A673 (cell line): ENCODE results near the gene MDGA2. TPM values are rescaled to one million over a fixed set of nuclear protein-coding genes. Genes with fewer than 3 reads are reported as not detected.

Experiments used
- BruUV-seq: library from RNA; stranded (reverse); fragments of 400-500 nt; replicated peaks from 2 replicates; lab custom pipeline; 2021; lab: Mats Ljungman, UMichigan
- CTCF ChIA-PET: fragments of 300-600 bp; sonication (Branson Sonifier 250); formaldehyde crosslinking; loops from one replicate; lab custom pipeline; 2022; ENCODE audit warnings: antibody characterized with exemption; lab: Charles Lee
- POLR2A ChIA-PET: fragments of 300-600 bp; sonication (Branson Sonifier 250); formaldehyde crosslinking; loops from one replicate; lab custom pipeline; 2022; ENCODE audit warnings: antibody characterized with exemption; ENCODE audit not compliant: low non-redundant PET; lab: Charles Lee
- DNase-seq: peaks from one replicate; pipeline ENCODE4 v3.0.0-alpha.2; 2015; ENCODE audit warnings: low spot score
- H3K27ac ChIP-seq: fragments of 200-600 bp; sonication (generic); 2 replicates; pipeline ENCODE4 v1.5.1; 2016; ENCODE audit warnings: mixed run types, low read depth, mild to moderate bottlenecking, mixed read lengths, antibody characterized with exemption, low read length; ENCODE audit not compliant: poor library complexity, severe bottlenecking
- H3K27me3 ChIP-seq: fragments of 200-600 bp; sonication (generic); replicated peaks from 2 replicates; pipeline ENCODE4 v1.6.1; 2017; ENCODE audit warnings: mixed run types, low read depth, mild to moderate bottlenecking, mixed read lengths, antibody characterized with exemption, low read length; ENCODE audit not compliant: insufficient read depth, poor library complexity
- H3K36me3 ChIP-seq: fragments of 200-600 bp; sonication (generic); 2 replicates; pipeline ENCODE4 v1.6.1; 2016; ENCODE audit warnings: mixed run types, mild to moderate bottlenecking, mixed read lengths, antibody characterized with exemption, low read length; ENCODE audit not compliant: insufficient read depth, poor library complexity, severe bottlenecking
- H3K4me1 ChIP-seq: fragments of 200-600 bp; sonication (generic); 2 replicates; pipeline ENCODE4 v1.6.1; 2017; ENCODE audit warnings: mixed run types, mild to moderate bottlenecking, mixed read lengths, antibody characterized with exemption, low read length; ENCODE audit not compliant: insufficient read depth, poor library complexity, severe bottlenecking
- H3K4me3 ChIP-seq: fragments of 200-600 bp; sonication (generic); 2 replicates; pipeline ENCODE4 v1.5.1; 2016; ENCODE audit warnings: low read depth, mixed run types, mild to moderate bottlenecking, mixed read lengths, low read length; ENCODE audit not compliant: poor library complexity, severe bottlenecking
- H3K9me3 ChIP-seq: fragments of 200-600 bp; sonication (generic); 2 replicates; pipeline ENCODE4 v1.6.1; 2016; ENCODE audit warnings: mixed run types, low read depth, mild to moderate bottlenecking, mixed read lengths, antibody characterized with exemption, low read length; ENCODE audit not compliant: poor library complexity, severe bottlenecking
- CTCF ChIP-seq: fragments of 300-800, 200-600 bp; sonication (generic); conservative IDR thresholded peaks from 2 replicates; pipeline ENCODE4 v1.5.1; 2017; ENCODE audit warnings: low read depth, mild to moderate bottlenecking, antibody characterized with exemption, low read length, moderate library complexity, mixed read lengths
- EZH2 ChIP-seq: fragments of 200-600 bp; sonication (generic); IDR thresholded peaks from 2 replicates; pipeline ENCODE4 v1.6.1; 2017; ENCODE audit warnings: borderline replicate concordance, low read depth, mild to moderate bottlenecking, mixed read lengths, antibody characterized with exemption, low read length; ENCODE audit not compliant: poor library complexity, severe bottlenecking
- intact Hi-C: fragments of 100-400 bp; cut with micrococcal nuclease; formaldehyde crosslinking; loops from one replicate; pipeline ENCODE4 v1.10.0; 2022; ENCODE audit not compliant: unreplicated experiment
- total RNA-seq: library from RNA; stranded (reverse); gene quantifications from 2 replicates; pipeline ENCODE4 v1.2.3, GENCODE V29; 2021

Gene MDGA2
- total RNA-seq, 1 experiment from 2014 or later, result not detected

DNA sequence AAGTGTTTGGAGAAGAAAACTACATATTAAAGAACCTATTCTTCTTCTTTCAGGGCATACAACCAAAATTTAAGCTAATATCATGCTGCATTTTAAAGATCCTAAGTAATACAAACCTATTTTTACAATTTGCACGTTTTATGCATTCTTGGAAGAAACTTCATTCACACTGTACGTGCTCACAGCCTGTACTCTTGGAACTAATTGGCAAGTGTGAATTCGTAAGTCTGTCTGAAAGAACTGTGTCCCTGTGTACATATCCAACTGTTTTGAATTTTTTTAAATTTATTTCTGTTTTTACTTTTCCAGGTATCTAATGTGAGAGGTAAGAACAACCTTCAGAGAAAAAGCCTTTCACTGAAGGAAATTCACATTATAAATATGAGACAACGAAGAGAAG, 347.0 kb downstream of the MDGA2 start:
- H3K9me3 ChIP-seq, result no peaks in the 10 kb centered on the region
- intact Hi-C loops, result no loop called here
- no peak overlapping the region for H3K27ac ChIP-seq
- CTCF ChIA-PET, result no interaction called here
- no peaks in the 10 kb centered on the region for H3K4me1 ChIP-seq
- TF ChIP-seq EZH2 (no peak), CTCF (no peak)
- no peak for DNase-seq
- no TSS peak for BruUV-seq
- H3K4me3 ChIP-seq, result no peak overlapping the region
- POLR2A ChIA-PET, result no interaction called here
- H3K36me3 ChIP-seq, result no peaks in the 10 kb centered on the region
- peaks cover 14% of the 10 kb centered on the region for H3K27me3 ChIP-seq

GRCh38 chr14:47327336-47327735, 348.1 kb downstream of the MDGA2 start:
- Histone ChIP-seq H3K27me3 (peaks cover 14% of the 10 kb centered on the region), H3K9me3 (no peaks in the 10 kb centered on the region), H3K4me3 (no peak overlapping the region), H3K27ac (no peak overlapping the region), H3K4me1 (no peaks in the 10 kb centered on the region), H3K36me3 (no peaks in the 10 kb centered on the region)
- ChIA-PET POLR2A (no interaction called here), CTCF (no interaction called here)
- BruUV-seq, result no TSS peak
- TF ChIP-seq EZH2 (no peak), CTCF (no peak)
- intact Hi-C loops, result no loop called here
- no peak for DNase-seq

DNA sequence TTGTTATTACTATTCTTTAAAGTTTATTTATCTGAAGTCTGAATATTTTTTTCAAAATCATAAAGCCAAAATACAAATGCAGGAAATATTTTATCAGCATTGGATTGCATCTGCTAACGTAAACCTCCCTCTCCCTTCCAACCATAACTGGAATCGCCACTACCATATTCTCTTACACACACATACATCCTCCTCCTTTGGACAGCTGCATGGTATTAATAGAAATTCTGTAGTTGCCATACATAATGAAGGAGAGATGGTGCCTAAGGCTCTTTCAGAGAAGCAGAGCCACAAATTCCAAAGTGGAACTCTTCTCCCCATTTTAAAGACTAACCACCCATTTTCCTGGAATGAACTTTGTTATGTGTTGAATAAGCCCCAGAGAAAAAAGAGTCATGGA, 352.7 kb downstream of the MDGA2 start:
- DNase-seq, result no peak
- no peak for TF ChIP-seq CTCF
- Histone ChIP-seq H3K27ac (no peak overlapping the region), H3K4me1 (no peaks in the 10 kb centered on the region), H3K9me3 (no peaks in the 10 kb centered on the region), H3K36me3 (no peaks in the 10 kb centered on the region), H3K27me3 (no peaks in the 10 kb centered on the region), H3K4me3 (no peak overlapping the region)
- ChIA-PET CTCF (no interaction called here), POLR2A (no interaction called here)
- no TSS peak for BruUV-seq
- intact Hi-C loops, result no loop called here
